Measurements from ENCODE around the gene MCHR2.
"Not testable (repeated sequence)": the region's sequence is repeated elsewhere in the genome, so short reads cannot be mapped to it uniquely, and the experiment has no call there.

The MCHR2 gene

GRCh38 chr6:99993533-99994251 lies at the start of gene MCHR2:
MCHR2 (minus strand) TSS chr6:99994223; CDS start chr6:99956147, 38,076 bp downstream.
- DNase-seq (ENCODE audit: low spot score), result no peak

GRCh38 chr6:100038546-100038945 lies 44.5 kb upstream of the MCHR2 start:
- FAIRE-seq; DNase-seq (ENCODE audit: low spot score): not testable (repeated sequence)

More at GRCh38 chr6:99993533-99994251, at the start of gene MCHR2:
- no peak for FAIRE-seq

- DNase-seq (ENCODE audit: low spot score) (no peak), FAIRE-seq (no peak)
Measured at GRCh38 chr6:100035873-100036653, 42.0 kb upstream of the MCHR2 start.

- FAIRE-seq (no peak), DNase-seq (ENCODE audit: low spot score) (no peak)
Measured at GRCh38 chr6:100023798-100024197, 29.8 kb upstream of the MCHR2 start.

GRCh38 chr6:100022847-100023246 lies 28.8 kb upstream of the MCHR2 start:
- FAIRE-seq, result no peak
- no peak for DNase-seq (ENCODE audit: low spot score)

GRCh38 chr6:100008857-100009256 lies 14.8 kb upstream of the MCHR2 start:
- FAIRE-seq (no peak), DNase-seq (ENCODE audit: low spot score) (no peak)

- FAIRE-seq (no peak), DNase-seq (ENCODE audit: low spot score) (peak; percentile 36)
Measured at GRCh38 chr6:100001915-100002388, 7.9 kb upstream of the MCHR2 start.

- FAIRE-seq, result no peak
- DNase-seq (ENCODE audit: low spot score), result no peak
Measured at GRCh38 chr6:99997141-99997540, 3.1 kb upstream of the MCHR2 start.

GRCh38 chr6:99995916-99996315 lies 1.9 kb upstream of the MCHR2 start:
- FAIRE-seq (no peak), DNase-seq (ENCODE audit: low spot score) (no peak)

GRCh38 chr6:99993146-99993532 lies 884 bp downstream of the MCHR2 start:
- no peak for DNase-seq (ENCODE audit: low spot score)
- FAIRE-seq, result no peak

- DNase-seq (ENCODE audit: low spot score) (no peak), FAIRE-seq (no peak)
Measured at GRCh38 chr6:99991955-99992354, 2.1 kb downstream of the MCHR2 start.

- DNase-seq (ENCODE audit: low spot score) (no peak), FAIRE-seq (no peak)
Measured at GRCh38 chr6:99980741-99981140, 13.3 kb downstream of the MCHR2 start.

GRCh38 chr6:99979953-99980352 lies 14.1 kb downstream of the MCHR2 start:
- no peak for DNase-seq (ENCODE audit: low spot score)
- no peak for FAIRE-seq

GRCh38 chr6:99967052-99967451 lies 27.0 kb downstream of the MCHR2 start:
- no peak for FAIRE-seq

GRCh38 chr6:99960027-99960426 lies 34.0 kb downstream of the MCHR2 start:
- no peak for FAIRE-seq
- DNase-seq (ENCODE audit: low spot score), result no peak

More at GRCh38 chr6:99967052-99967451, 27.0 kb downstream of the MCHR2 start:
- no peak for DNase-seq (ENCODE audit: low spot score)

- DNase-seq (ENCODE audit: low spot score) (no peak), FAIRE-seq (no peak)
Measured at GRCh38 chr6:99951016-99951805, 42.8 kb downstream of the MCHR2 start.

- DNase-seq (ENCODE audit: low spot score) (no peak), FAIRE-seq (no peak)
Measured at GRCh38 chr6:99946005-99946404, 48.0 kb downstream of the MCHR2 start.

GRCh38 chr6:99943846-99944245 lies 50.2 kb downstream of the MCHR2 start:
- FAIRE-seq, result no peak
- DNase-seq (ENCODE audit: low spot score), result no peak

- DNase-seq (ENCODE audit: low spot score) (no peak), FAIRE-seq (no peak)
Measured at GRCh38 chr6:99940582-99940981, 53.4 kb downstream of the MCHR2 start.

GRCh38 chr6:99933129-99933528 lies 60.9 kb downstream of the MCHR2 start:
- FAIRE-seq (no peak), DNase-seq (ENCODE audit: low spot score) (peak; percentile 3)

- FAIRE-seq, result no peak
Measured at GRCh38 chr6:99912657-99913056, 81.4 kb downstream of the MCHR2 start.

More at GRCh38 chr6:99912657-99913056, 81.4 kb downstream of the MCHR2 start:
- DNase-seq (ENCODE audit: low spot score), result no peak
